K562 (cell line): ENCODE data around the gene KLK8. TPM values are rescaled to one million over a fixed set of nuclear protein-coding genes. Genes with fewer than 3 reads are reported as not detected.

Experiments used
- ATAC-seq: fragments of 200-7000 bp; cut with Tn5 transposase; 3 replicates; pipeline ENCODE4 v1.9.1; 2020; ENCODE audit warnings: moderate library complexity
- BruUV-seq: library from RNA; stranded (reverse); fragments of 400-500 nt; replicated peaks from 2 replicates; lab custom pipeline; 2021; lab: Mats Ljungman, UMichigan
- CTCF ChIA-PET: fragments of 300-600 bp; formaldehyde crosslinking; extraction: SDS; loops from one replicate; lab custom pipeline; 2021; ENCODE audit warnings: low intra/inter-chr PET ratio; lab: Yijun Ruan, JAX
- POLR2A ChIA-PET: fragments of 300-600, 350-650 bp; sonication (Branson Sonifier 250); formaldehyde crosslinking; extraction: SDS; loops from one replicate; lab custom pipeline; 2021; ENCODE audit warnings: antibody characterized with exemption, inconsistent platforms; lab: Yijun Ruan, JAX
- DNase-seq, 4 experiments: peaks; one replicate each; pipeline versions ENCODE4 v3.0.0 to v3.0.0-alpha.2; 2011 to 2018; ENCODE audit warnings: low spot score in 3 of 4, mixed read lengths in 3 of 4; ENCODE audit errors: extremely low read depth in 1 of 4
- FAIRE-seq: peaks from 2 replicates; lab custom pipeline; 2011; peaks lifted over from hg19 to GRCh38; lab: Jason Lieb, UNC
- H2AFZ ChIP-seq: 2 replicates; pipeline ENCODE4 v1.6.0; 2011; ENCODE audit warnings: low read depth, low read length, control low read depth, inconsistent platforms
- H3K27ac ChIP-seq: fragments of 200-600 bp; 3 replicates; pipeline ENCODE4 v1.8.0; 2011; ENCODE audit warnings: low read depth, mild to moderate bottlenecking, control low read depth, inconsistent platforms, low read length, moderate library complexity, mixed read lengths; ENCODE audit errors: extremely low read depth
- H3K27me3 ChIP-seq, 2 experiments: fragments of 300-600 bp in 1 of 2; 2 replicates in 1 of 2; 3 replicates in 1 of 2; pipeline versions ENCODE4 v1.6.0 to v1.8.0; 2011; ENCODE audit warnings: inconsistent platforms in 2 of 2, low read length in 2 of 2, mild to moderate bottlenecking in 1 of 2, mixed read lengths in 1 of 2, moderate library complexity in 1 of 2; ENCODE audit not compliant: control insufficient read depth in 2 of 2, insufficient read depth in 2 of 2
- H3K36me3 ChIP-seq: fragments of 300-600 bp; 3 replicates; pipeline ENCODE4 v1.8.0; 2011; ENCODE audit warnings: mild to moderate bottlenecking, low read length, inconsistent platforms; ENCODE audit not compliant: control insufficient read depth, insufficient read depth
- H3K4me1 ChIP-seq, 2 experiments: fragments of 200-600 bp in 1 of 2; replicated peaks in 1 of 2; 2 replicates in 1 of 2; 3 replicates in 1 of 2; pipeline versions ENCODE4 v1.5.1 to v1.8.0; 2011; ENCODE audit warnings: inconsistent platforms in 2 of 2, low read length in 2 of 2, mild to moderate bottlenecking in 1 of 2, mixed read lengths in 1 of 2, moderate library complexity in 1 of 2; ENCODE audit not compliant: control insufficient read depth in 2 of 2, insufficient read depth in 2 of 2
- H3K4me2 ChIP-seq: 2 replicates; pipeline ENCODE4 v1.6.1; 2011; ENCODE audit warnings: low read length, control low read depth, inconsistent platforms, mixed read lengths; ENCODE audit not compliant: insufficient read depth
- H3K4me3 ChIP-seq: fragments of 200-600 bp; sonication (generic), shearing (Covaris generic); 2 replicates; pipeline ENCODE4 v1.5.1; 2016; ENCODE audit warnings: control low read depth, inconsistent platforms
- H3K79me2 ChIP-seq: fragments of 200-600 bp; 3 replicates; pipeline ENCODE4 v1.8.0; 2011; ENCODE audit warnings: low read length, inconsistent platforms; ENCODE audit not compliant: control insufficient read depth, insufficient read depth
- H3K9ac ChIP-seq, 2 experiments: 2 replicates each; pipeline versions ENCODE4 v1.6.0 to v1.6.1; 2011; ENCODE audit warnings: low read depth in 2 of 2, low read length in 2 of 2, control low read depth in 1 of 2, inconsistent platforms in 1 of 2, mild to moderate bottlenecking in 1 of 2, mixed read lengths in 1 of 2; ENCODE audit not compliant: insufficient read depth in 1 of 2
- H3K9me1 ChIP-seq: one replicate; pipeline ENCODE4 v1.6.0; 2011; ENCODE audit warnings: inconsistent platforms, mild to moderate bottlenecking, low read length, moderate library complexity; ENCODE audit not compliant: control insufficient read depth, insufficient read depth
- H3K9me3 ChIP-seq: replicated peaks from 2 replicates; pipeline ENCODE4 v1.5.1; 2011; ENCODE audit warnings: low read depth, low read length, inconsistent platforms; ENCODE audit not compliant: control insufficient read depth, insufficient read depth
- H4K20me1 ChIP-seq: replicated peaks from 2 replicates; pipeline ENCODE4 v1.6.1; 2011; ENCODE audit warnings: low read length, inconsistent platforms, mixed read lengths; ENCODE audit not compliant: control insufficient read depth, insufficient read depth
- FOSL1 ChIP-seq: fragments of 200-800 bp; sonication (Bioruptor generic); conservative IDR thresholded peaks from 2 replicates; pipeline ENCODE4 v1.6.1; 2016; ENCODE audit warnings: missing genetic modification characterization, missing compliant biosample characterization
- RNF2 ChIP-seq: sonication (generic); IDR thresholded peaks from 2 replicates; pipeline ENCODE4 v1.6.1; 2016
- ZC3H8 ChIP-seq: fragments of 450-650 bp; IDR thresholded peaks from 2 replicates; pipeline ENCODE4 v1.6.1; 2017
- ZNF830 ChIP-seq: fragments of 250-450 bp; sonication (Bioruptor Pico); IDR thresholded peaks from 2 replicates; pipeline ENCODE4 v1.5.0; 2021; ENCODE audit warnings: mild to moderate bottlenecking
- WGBS: fragments of 100-300 bp; shearing (Covaris generic); methylation state at CpG from one replicate; pipeline ENCODE4 v1.1.6; 2016; ENCODE audit warnings: low coverage, mixed read lengths; ENCODE audit not compliant: insufficient coverage; ENCODE audit errors: missing lambda C conversion rate; 5-methylcytosine and 5-hydroxymethylcytosine counted together
- in situ Hi-C: fragments of 300-500 bp; cut with MboI; formaldehyde crosslinking; loops from 4 replicates; pipeline ENCODE4 v1.15.0; 2018; ENCODE audit warnings: inconsistent platforms, mixed read lengths
- intact Hi-C: fragments of 100-400 bp; cut with micrococcal nuclease; formaldehyde crosslinking; loops from 2 replicates; pipeline ENCODE4 v1.14.2; 2022
- polyA plus RNA-seq, 8 experiments: library from polyadenylated mRNA; depleted of rRNA in 4 of 8; stranded (reverse) in 5 of 8; unstranded in 3 of 8; fragments of >200 nt; fragmentation: Nextera tagmentation in 2 of 8; fragmentation: Illumina TruSeq in 1 of 8; extraction: Ambion mirVana in 2 of 8; extraction: Trizol in 1 of 8; gene quantifications; 2 replicates each; pipeline versions ENCODE4 v1.2.1 to v1.2.3, GENCODE V29; 2011 to 2014; ENCODE audit warnings: inconsistent platforms in 1 of 8, missing spikeins in 1 of 8
- total RNA-seq, 7 experiments: library from RNA; depleted of rRNA in 6 of 7; stranded (reverse); fragments of >200 nt in 6 of 7; fragmentation: Illumina TruSeq in 2 of 7; extraction: Trizol in 2 of 7; gene quantifications; 2 replicates each; pipeline versions ENCODE4 v1.2.1 to v1.2.3, GENCODE V29; 2011 to 2021; ENCODE audit warnings: low replicate concordance in 1 of 7
- TF ChIP-seq, protein P1 (sequence below): IDR thresholded peaks from 2 replicates; pipeline ENCODE4 v1.6.1; 2016; ENCODE audit warnings: missing genetic modification characterization, missing compliant biosample characterization

The KLK8 gene
- total and polyA plus RNA-seq, 9 of the 15 experiments (the other 6 are each of a cell fraction or from before 2014, with no cell fraction given), result 0.37 to 1.7 (median 0.76) TPM

DNA sequence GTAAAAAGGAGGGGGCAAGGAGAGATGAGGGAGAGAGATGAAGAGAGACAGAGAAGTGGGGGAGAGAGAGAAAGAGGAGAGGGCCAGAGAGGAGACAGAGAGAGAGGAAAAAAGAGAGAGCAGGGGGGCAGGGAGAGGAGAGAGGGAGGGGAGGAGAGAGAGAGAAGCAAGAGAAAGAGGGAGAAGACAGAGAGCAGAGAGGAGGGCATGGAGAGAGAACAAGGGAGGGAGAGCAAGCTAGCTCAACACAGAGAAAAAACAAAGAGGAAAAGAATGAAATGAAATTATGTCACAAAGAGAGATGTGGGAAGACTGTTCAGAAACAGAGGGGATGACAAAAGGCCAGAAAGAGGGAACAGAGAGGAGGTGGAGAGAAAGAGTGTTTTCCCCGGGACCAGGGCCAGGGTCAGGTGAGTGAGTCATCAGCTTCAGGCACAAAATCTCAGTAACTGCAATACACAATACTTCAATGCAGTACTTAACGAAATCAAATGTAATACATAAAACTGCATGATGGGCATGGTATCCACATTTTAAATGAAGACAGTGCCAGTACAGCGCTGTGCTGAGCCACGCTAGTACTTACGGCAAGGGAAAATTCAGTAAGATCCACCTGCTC, 22.5 kb downstream of the KLK8 start:
- Histone ChIP-seq H3K9me3 (no peaks in the 10 kb centered on the region), H3K4me3 (no peak overlapping the region), H3K27me3 (peaks cover 2 to 11% of the 10 kb centered on the region in 2 experiments; a peak in 3 of 5 replicates), H3K36me3 (no peaks in the 10 kb centered on the region), H3K4me1 (peaks cover 0 to under 1% of the 10 kb centered on the region in 2 experiments; a peak in 1 of 5 replicates), H3K79me2 (no peaks in the 10 kb centered on the region), H3K9ac (no peak overlapping the region), H4K20me1 (no peaks in the 10 kb centered on the region), H3K9me1 (no peaks in the 10 kb centered on the region), H3K4me2 (no peak overlapping the region), H3K27ac (no peak overlapping the region), H2AFZ (no peak overlapping the region)
- ChIA-PET CTCF (no interaction called here), POLR2A (interaction anchor here (0.6 kb wide), 1 partner anchor 108 kb away, joined by 3 read pairs; no protein-coding TSS in a partner anchor)
- no peak for FAIRE-seq
- in situ Hi-C loops, result no loop called here
- 10% methylated on average over 5 of the region's 5 CpGs for WGBS
- TF ChIP-seq, protein P1, sequence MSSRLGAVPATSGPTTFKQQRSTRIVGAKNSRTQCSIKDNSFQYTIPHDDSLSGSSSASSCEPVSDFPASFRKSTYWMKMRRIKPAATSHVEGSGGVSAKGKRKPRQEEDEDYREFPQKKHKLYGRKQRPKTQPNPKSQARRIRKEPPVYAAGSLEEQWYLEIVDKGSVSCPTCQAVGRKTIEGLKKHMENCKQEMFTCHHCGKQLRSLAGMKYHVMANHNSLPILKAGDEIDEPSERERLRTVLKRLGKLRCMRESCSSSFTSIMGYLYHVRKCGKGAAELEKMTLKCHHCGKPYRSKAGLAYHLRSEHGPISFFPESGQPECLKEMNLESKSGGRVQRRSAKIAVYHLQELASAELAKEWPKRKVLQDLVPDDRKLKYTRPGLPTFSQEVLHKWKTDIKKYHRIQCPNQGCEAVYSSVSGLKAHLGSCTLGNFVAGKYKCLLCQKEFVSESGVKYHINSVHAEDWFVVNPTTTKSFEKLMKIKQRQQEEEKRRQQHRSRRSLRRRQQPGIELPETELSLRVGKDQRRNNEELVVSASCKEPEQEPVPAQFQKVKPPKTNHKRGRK (tag), result peak; percentile 56; the same call in 1 of the 2 replicates
- TF ChIP-seq ZC3H8, result no peak
- no peak for TF ChIP-seq RNF2
- 0 out of 2 replicates have a peak, but pooled peaks have one; percentile 15 for TF ChIP-seq FOSL1
- TF ChIP-seq ZNF830 (CRISPR knock-in tag), result no peak
- ATAC-seq, result no peak
- no peak for DNase-seq
- intact Hi-C loops, result no loop called here
- BruUV-seq, result no TSS peak
